Measurements from ENCODE around the gene ATP11A.

The ATP11A gene

DNA sequence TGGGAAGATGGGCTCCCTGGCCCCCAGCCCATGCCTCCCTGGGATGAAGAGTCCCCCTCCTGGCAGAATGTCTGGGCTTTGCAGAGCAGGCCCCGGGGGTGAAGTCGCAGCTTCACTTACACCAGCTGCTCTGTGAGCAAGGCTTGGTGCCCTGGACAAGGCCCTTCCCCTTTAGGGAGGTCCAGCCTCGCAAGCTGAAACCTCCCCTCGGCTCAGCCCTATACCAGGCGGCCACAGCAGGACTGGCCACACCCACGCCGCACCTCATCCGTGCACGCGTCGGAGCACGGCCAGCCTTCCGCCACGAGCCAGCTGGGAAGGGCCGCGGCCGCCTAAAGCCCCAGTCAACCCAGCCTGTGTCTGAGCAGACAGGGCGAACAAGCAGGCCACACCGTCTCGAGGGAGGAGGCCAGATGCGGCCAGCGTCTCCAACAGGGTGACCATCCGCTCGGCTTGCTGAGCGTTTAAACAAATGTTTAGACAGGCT is 196.0 kb downstream of the ATP11A start:
- peak; percentile 90 for FAIRE-seq

DNA sequence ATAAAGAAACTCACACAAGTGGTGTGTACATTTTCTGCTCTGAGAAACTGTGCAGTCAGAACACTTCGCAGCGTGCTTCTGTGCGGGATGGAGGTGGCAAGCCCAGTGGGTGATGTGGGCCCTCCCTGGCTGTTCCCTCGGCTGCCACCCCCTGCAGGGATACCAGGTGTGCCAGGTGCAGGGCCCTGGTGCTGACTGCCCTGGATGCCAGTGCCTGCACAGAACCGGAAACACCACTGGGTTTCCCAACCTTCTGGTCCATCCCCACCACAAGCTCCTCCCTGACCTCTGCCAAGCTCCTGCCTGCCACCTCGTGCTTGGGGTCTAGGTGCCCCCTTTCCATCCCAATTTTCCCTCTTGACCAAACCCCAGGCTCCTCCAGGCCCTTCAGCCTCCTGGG is 197.3 kb downstream of the ATP11A start:
- no peak for FAIRE-seq

DNA sequence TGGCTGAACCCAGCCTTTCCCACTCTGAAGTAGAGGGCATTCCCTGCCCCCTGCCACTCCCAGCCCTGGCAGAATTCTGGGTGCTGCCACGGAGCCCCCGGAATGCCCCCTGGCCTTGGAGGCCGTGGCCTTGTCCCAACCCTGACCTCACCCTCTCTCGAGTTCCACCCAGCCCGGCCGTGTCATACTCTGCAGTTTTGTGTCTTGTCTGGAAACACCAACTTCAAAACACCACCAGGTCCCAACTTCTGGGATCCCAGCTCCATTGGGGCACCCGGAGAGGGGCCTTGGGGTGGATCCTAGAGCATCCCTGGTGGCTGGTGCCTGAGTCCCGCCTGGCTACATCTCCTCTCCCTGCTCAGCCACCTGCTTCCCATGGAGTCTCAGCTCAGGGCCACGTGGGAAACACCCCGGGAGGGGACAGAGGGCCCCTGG is 197.7 kb downstream of the ATP11A start:
- FAIRE-seq, result no peak

DNA sequence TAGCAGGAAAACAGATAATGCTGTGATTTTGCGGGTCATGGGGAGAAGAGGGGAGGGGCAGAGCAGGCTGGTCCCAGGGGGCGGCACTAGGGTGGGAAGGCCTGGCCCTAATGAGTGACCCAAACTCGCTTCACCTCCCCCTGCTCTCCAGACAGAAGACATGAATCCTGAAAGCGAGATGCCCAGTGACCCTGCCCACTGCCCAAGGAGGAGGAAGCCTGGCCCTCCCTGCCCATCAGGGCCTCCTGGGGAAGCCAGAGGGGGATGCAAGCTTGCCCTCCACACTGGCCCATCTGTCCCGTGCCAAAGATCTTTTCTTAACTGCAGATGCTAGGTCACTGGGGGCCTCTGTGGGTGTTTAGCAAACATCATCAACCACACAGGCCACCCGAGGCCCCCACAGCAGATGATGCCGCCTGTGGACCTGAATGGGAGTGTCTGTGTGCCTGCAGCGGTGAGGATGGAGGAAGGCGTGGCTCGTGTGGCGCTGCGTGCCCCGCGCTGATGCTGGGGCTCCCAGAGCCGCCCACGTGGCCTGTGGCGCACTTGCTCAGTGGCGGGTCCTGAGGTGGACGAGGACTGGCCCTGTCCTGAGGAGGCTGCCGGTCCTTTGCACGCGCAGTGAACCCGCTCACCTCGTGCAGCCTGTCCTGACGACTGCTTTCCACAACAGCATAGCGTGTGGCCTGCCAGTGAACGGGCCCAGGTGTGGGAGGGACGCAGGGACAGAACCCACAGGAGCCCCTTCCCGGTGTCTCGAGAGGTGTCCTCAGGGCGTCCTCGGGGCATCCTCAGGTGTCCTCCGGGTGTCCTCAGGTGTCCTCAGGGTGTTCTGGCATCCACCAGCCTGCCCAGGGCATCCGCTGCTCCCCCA is 198.6 kb downstream of the ATP11A start:
- FAIRE-seq, result no peak

DNA sequence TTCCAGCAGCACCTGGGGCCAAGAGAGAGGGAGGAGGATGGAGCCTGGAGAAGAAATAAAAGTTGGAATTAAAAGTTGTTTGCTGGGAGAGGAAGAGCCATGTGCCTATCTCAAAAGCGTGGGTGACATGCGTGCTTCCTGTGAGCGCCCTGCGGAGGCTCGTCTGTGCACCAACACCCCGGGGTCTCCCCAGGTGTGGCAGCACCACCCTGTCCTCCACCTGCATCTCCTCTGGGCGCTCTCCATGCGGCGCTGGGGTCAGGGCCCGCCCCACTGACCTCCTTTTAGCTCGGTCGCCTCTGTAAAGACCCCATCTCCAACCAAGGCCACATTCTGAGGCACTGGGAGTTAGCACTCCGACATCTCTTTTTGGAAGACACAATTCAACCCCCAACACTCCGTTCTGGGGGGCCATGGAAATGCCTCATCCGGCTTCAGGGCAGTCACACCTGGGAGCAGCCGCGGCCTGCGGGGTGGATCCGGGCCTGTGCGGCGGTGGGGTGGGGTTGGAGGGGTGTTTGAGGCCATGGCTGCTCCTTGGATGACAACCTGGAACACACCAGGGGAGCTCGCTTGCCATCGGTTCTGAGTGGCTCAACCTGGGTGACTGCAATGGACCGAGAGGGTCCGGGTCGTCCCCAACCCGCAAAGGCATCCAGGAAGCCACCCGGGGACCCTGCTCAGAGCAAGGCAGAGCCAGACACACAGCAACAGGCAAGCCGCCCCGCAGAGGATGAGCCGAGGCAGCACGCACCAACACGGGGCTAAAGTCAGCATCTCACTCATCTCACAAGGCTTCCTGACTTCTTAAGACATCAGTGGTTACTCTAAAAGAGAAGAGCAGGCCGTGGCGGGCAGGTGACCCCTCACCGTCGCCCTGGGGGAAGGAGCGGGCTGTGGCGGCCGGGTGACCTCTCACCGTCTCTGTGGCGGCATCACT is 199.8 kb downstream of the ATP11A start:
- FAIRE-seq, result no peak

DNA sequence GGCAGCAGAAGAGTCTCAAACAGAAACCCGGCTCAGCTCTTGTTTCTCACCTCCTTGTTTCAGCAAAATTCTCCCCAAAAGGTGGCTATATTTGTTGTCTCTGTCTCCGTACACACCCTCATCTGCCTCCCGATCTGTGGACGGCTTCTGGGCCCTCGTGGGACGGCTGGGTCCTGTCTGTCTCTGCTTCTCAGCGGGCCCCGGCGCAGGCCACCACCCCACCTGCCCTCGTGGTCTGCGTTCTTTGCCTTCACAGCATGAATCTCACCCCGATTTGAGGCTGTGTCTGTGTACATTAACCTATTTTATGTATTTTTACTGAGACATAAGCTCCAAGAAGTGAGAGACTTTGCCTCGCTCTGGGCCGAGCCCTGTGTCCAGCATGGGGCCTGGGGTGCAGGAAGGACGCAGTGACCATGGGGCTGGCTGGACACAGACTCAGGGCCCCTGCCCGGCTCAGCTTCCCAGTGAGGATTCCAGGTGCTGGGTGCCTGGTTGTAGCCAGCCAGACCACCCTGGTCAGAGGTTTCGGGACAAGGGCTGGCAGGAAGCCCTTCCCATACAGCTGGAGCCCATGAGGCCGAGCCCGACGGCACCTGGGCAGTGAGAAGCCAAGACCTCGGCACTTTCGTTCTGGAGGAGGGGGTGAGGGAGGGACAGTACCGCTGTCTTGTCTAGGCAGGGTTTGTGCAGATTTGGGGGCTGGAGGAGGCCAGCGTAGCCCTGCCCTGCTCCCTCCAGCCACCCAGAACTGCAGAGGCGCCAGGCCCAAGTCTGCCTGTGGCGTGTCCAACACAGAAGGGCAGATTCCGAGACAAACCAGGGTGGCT is 200.7 kb downstream of the ATP11A start:
- FAIRE-seq, result no peak

DNA sequence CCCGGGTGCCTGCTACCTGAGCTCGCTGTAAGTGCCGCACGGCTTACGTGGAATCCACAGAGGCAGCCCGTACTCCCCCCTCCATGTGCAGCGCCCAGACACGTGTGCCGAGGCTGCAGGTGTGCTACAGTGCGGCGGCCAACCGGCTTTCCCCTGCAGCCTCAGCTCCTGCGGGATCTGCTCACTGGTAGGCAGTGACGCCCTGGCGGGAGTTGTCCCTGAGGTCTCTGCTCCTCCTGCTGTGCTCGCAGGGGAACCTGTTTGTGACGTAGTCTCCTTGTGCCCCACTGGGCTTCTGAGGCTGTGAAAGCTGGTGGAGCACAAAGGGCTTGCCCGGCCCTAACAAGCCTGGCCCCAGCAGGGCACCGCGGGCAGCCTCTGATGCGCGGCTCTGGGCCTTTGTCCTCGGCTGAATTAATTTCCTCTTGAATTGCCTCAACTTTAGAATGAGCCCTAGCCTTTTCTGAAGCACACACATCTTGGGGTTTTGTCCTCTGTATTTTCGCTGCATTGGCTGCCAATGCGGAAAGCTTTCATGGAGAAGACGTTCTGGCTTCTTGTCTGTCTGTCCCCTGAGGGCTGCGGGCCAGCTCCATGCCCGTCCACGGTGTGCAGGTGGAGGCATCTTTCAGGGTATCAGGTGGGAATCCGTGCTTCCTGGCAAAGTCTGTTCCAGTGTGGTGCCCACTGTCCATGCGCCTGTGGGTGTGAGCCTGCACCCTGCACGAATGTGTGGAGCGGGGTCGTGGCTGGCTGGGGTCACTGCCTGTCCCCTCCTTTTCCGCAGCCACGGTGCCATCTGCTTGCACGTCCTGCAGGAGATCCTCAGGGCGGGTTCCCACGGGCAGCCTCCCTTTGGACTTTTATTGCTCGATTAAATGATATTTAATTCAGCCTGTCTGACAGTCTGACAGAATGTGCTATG is 201.9 kb downstream of the ATP11A start:
- no peak for FAIRE-seq

DNA sequence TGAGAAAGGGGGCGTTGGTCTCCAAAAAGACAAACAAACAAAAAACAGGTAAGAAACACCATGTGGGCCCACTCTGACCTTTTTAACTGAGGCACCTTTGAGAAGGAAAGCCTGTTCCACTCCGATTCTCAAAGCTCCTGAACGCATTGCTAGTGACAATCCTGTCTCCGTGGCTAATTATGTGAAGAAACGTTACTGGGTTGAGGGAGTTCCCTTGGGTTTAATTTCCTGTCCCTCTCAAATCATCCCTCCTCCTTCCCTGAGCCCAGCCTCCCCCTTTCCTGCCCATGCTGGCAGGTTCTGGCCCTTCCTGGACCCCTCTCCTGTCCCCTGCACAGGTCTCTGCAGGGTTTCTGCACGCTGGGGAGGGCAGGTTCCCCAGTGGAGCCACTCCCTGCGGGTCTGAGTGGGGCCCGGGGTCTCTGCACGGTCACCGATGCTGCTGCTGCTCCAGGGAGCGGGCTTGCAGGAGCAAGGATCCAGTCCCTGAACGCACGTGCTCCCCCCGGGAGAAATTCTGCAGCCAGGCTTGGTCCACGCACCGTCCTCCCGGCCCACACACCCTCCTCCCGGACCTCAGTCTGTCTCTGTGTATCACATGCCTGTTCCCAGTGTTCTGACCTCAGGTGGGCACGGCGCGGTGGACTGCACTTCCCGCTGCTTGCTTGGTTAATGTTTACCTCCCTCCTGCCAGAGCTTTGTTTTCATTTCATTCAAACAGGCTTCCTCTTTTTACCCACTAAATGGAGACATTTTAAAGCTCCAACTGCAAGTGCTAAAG is 202.8 kb downstream of the ATP11A start:
- no peak for FAIRE-seq

DNA sequence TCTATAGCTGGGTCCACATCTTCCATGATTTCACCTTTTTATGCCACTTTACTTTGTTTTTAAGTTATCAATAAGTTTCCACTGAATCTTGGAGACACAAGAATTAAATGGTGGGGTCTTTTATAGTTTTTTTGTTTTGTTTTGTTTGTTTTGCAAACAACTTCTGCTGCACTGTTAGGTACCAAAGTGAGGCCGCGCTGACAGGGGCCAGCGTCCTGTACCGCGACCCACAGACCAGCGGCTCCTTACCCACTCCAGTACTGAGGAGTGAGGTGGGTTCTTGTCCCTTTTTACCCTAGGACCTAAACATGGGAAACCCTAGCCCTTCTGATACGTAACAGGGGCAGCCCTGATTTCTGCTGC is 203.3 kb downstream of the ATP11A start:
- FAIRE-seq, result no peak

DNA sequence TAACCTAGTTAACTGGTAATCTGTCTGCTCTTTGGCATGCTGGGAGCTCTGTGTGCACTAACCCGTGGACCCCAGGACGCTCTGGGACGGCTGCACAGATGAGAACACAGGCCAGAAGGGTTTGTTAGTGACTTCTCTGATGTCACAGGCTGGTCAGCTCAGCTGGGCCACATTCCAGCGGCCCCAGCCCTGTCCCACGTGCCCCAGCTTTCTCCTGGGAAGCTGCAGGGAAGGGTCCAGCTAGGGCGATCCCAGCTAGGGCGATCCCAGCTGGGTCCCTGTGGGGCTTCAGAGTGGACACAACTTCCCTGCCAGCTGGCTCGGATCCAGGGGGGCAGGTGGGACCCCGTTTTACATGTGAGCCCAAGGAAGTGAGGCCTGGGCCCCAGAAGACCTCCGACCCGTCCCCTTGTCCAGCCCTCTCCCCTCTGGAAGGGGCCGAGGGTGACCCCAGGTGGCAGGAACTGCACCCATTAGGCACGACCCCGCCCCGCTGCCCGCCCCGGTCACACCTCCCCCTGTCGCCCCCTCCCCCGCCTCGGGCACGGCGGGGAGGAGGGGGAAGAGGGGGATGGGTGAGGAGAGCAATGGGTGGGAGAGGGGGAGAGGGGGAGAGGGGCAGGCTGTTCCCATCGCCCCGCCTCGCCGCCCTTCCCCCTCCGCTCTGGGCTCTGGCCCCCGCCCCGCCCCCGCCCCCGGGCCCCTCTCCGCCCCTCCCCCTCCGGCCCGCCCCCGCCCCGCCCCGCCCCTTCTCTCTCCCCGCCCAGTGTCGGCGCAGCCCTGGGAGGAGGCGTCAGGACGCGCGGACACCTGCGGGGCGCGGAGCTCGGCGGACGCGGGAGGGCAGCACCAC is 204.0 kb downstream of the ATP11A start:
- FAIRE-seq, result no peak

DNA sequence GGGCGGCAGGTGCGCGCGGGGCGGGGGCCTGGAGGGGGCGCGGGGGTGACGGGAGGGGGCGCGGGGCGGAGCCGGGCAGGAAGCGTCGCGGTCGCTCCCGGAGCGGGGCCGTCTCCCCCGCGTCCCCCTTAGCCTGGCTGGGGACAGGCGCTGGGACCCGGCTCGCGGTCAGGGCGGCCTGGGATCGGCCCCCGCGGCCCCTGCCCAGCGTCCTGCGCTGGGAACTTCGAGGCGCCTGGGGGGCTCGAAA is 204.5 kb downstream of the ATP11A start:
- FAIRE-seq, result no peak

DNA sequence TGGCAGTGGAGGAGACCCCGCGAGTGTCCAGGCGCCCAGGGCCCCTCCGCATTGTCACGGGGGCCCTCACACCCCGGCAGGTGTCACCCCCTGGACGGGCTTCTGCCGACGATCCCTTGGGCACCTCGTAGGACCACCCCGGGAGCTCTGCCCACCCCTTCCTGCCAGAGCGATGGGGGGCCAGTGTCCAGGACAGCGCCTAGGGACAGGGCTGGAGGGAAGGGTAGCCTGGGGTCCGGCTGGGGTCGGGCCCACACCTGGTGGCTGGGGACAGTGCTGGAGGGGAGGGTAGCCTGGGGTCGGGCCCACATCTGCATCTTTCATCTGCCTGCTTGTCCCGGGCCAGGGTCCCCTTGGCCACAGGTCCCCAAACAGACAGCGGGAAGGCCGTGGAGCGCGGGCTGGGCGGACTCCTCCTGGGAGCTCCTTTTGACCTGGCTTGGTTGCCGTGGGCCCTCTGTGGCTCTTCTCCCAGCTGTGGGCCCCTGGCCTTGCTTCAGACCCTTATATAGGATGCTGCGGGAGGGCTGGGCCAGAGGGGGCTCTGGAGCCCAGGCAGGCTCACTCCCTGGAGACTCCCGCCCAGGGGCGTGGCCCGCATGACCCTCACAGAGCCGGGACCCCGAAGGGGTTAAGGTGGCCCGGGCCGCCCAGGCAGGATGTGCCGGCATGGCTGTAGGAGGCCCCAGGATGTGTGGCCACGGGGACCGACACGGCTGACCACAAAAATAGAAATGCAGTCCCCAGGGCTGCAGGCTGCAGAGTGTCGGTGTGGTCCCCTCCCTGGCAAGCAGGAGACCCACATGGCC is 205.0 kb downstream of the ATP11A start:
- no peak for FAIRE-seq

DNA sequence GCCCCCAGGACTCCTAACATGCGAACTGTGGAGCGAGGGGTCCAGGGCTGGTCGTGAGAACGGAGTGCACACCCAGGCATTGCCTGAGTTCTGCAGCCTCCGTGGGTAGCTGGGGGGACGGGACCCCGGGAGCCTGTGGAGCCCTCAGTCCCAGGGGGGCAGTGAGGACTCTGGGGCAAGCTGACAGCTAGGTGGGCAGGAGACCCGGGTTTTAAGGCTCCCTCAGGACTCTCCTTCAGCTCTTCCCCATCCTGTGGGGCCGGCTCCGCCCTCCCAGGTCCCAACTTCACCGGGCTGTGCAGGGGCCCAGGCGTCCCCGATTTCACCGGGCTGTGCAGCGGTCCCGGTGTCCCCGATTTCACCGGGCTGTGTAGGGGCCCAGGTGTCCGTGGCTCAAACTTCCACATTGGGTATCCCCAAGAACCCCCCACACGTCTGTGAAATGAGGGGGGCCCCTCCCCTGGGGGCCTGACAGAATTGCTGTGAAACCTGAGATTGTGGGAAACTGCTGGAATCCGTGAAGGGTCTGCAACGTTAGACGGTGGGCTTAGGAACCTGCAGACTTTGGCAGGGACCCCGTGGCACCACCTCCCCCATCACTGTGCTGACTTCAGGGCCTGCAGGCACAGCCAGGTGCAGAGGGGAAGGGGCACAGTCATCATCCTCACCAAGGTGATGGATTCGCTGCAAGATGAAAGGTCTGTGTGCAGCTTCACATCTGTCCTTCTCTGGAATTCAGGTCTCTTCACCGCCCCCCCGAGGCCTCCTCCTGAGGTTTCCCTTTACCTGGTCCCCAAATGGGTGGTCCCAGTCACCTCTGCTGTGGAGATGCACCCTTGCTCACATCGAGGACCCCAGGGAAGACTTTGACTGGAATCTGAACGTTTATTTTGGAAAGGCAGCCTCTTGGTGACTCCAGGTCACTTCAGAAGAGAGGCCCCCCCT is 206.0 kb downstream of the ATP11A start:
- FAIRE-seq, result no peak

DNA sequence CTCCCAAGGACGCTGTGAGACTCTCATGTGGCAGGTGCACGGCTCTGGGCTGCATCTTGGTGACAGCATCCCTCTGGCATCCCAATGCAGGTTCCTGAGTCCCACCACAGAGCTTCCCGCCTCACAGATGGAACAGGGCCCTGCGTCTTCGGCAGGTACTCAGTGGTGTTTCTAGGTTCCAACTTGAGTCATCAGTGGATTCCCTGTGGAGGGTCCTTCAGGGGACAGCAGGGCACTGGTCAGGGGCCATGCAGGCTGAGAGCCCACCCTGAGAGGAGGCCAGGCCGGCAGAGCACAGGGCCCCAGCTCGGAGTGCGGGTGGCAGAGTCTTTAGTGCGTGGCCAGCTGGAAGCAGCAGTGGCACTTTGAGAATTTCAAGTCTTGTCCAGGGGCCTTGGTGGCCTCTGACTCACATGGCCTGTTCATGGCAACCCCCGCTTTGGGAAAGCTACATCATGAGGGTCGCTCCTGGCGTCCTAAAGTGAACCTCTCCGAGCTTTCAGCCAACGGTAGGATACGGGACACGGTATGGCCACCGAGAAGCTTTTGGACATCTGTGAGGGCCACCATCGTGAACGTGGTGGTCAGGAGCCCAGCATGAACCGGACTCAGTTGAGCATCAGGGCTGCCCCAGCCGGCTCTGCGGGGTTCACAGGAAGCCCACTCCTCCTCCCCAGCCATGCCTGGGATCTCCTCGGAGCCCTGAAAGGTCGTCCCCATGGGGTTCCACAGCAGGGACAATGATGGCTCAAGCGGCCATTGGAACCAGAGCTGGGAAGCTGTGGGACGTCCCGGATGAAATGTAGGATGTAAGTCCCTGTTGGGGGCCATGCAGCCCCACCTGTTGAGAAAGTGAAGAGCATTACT is 207.1 kb downstream of the ATP11A start:
- no peak for FAIRE-seq

DNA sequence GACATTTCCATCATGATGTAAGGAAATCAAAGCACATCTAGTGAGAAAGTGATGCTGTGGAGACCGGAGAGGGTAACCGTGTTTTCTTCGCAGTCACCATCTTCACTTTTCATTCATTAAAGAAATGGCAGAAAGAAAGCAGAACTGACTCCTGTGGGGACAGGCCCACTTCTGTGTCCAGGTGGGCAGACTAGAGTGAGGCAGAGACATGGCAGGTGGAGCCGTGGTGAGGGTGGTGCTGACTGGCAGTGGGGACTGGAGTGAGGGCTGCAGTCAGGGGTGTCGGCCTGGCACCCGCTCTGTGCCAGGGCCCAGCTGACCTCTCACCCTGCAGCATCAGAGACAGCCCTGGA is 207.7 kb downstream of the ATP11A start:
- no peak for FAIRE-seq

DNA sequence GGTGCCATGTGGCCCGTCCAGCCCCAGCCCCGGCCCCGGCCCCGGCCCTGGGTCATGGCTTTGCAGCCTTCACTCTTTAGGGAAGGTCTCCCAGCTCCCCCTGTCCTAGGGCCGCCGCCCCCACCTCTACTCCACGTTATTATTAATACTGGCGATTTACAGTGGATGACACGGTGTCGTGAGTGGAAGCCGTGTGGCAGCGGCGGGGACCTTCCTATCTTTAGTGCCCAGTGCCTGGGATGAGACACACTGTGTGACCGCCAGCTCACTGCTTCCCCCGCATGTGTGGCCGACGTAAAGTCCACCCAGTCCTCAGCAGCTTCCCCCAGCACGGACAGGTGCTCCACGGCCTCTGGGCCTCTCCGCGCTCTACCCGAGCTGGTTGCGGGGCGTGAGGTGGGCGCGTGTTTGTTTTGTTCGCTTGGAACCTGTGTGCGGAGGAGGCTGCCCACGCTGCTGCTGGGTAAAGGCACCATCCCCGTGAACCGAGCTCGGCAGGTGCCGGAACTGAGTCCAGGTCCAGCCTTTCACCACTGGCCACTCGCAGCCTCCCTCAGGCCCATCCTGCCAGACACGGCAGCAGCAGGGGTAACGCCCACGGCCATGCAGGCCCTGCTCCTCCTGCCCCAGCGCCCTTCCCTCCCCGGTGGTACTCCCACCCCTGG is 208.2 kb downstream of the ATP11A start:
- no peak for FAIRE-seq
